Measurements from ENCODE around the gene FERMT3. TPM values are rescaled to one million over a fixed set of nuclear protein-coding genes. Genes with fewer than 3 reads are reported as not detected.

Gene FERMT3
- total RNA-seq, 2 experiments from 2014 or later: 195 to 203 TPM

DNA sequence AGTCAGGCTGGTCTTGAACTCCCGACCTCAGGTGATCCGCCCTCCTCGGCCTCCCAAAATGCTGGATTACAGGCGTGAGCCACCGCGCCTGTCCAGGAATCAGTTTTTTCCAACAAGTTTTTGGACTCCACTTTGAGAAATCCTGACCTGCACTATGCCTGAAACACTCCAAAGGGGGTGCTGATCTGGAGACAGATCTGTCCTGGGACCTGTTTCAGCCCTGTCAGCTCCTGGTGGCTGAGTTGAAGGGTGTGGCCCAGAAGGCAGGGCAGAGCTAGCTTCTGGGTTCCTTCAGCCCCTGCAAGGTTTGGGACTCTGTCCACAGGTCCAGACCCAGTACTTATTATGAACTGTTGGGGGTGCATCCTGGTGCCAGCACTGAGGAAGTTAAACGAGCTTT lies 25.0 kb downstream of the FERMT3 start:
- ChIA-PET POLR2A (interaction anchor here (2.0 kb wide), 1 partner anchor 25 kb away, joined by 10 read pairs; the partner anchor contains the start of gene FERMT3), CTCF (interaction anchor here (0.8 kb wide), 1 partner anchor 231 kb away, joined by 3 read pairs; no protein-coding TSS in a partner anchor)
- intact Hi-C loops (cut with micrococcal nuclease): no loop called here
- Mint-ChIP-seq H3K4me1 (ENCODE audit: low read depth) (peaks cover 40% of the 10 kb centered on the region), H3K36me3 (peaks cover 7% of the 10 kb centered on the region), H3K4me3 (peak overlapping the region; percentile 79), H3K27ac (no peak overlapping the region), H3K27me3 (no peaks in the 10 kb centered on the region), H3K9me3 (no peaks in the 10 kb centered on the region)
- no peak for DNase-seq

DNA sequence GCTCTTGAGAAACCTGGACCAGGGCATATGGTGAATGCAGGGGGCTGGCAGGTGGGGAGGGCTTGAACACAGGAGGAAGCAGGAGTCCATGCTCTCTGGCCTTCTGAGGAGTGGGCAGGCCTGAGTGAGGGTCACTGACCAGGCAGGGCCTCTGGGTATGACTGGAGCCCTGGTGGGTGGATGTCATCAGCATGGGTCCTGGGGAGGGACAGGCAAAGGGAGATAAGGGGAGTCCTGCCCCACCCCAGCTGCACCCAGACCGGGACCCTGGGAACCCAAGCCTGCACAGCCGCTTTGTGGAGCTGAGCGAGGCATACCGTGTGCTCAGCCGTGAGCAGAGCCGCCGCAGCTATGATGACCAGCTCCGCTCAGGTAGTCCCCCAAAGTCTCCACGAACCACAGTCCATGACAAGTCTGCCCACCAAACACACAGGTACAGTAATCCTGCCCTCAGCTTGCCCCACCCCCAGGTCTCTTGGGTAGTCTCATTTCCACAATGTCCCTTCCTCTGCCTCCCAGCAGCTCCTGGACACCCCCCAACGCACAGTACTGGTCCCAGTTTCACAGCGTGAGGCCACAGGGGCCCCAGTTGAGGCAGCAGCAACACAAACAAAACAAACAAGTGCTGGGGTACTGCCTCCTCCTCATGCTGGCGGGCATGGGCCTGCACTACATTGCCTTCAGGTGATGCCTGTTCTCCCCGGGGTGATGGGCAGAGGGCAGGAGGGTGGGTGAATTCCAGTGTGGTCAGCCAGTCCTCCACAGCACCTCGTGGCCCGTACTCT lies 25.9 kb downstream of the FERMT3 start:
- Mint-ChIP-seq H3K27ac (no peak overlapping the region), H3K27me3 (no peaks in the 10 kb centered on the region), H3K4me1 (ENCODE audit: low read depth) (peaks cover 36% of the 10 kb centered on the region), H3K9me3 (no peaks in the 10 kb centered on the region), H3K4me3 (peak overlapping the region; percentile 79), H3K36me3 (peaks cover 8% of the 10 kb centered on the region)
- POLR2A ChIA-PET: interaction anchor here (1.6 to 2.0 kb wide), 2 partner anchors 9 to 25 kb away, joined by 5 to 10 read pairs; partner anchors contain the start of genes FERMT3 and FKBP2
- intact Hi-C loops (cut with micrococcal nuclease): no loop called here
- DNase-seq: no peak
- CTCF ChIA-PET: interaction anchor here (0.7 to 3.4 kb wide), 5 partner anchors 20 to 232 kb away, joined by 3 to 14 read pairs (median 3); no protein-coding TSS in a partner anchor

DNA sequence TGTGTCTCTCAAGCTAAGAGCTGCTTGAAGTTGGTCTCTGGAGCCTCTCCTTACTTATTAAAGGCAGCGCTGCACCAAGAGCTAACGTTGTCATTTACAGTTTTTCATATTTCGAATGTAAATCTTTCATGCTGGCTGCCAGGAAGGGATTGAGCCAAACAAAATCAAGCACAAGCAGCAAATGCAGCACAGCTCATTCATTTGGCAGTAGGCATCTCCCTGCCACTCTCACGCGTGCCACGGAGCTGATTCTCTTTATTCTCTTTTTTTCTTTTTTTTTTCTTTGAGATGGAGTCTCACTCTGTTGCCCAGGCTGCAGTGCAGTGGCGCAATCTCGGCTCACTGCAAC lies 26.4 kb downstream of the FERMT3 start:
- no peak overlapping the region for H3K4me3 Mint-ChIP-seq
- H3K27ac Mint-ChIP-seq: no peak overlapping the region
- ChIA-PET CTCF (interaction anchor here (0.7 to 3.4 kb wide), 4 partner anchors 19 to 46 kb away, joined by 3 to 14 read pairs (median 3); no protein-coding TSS in a partner anchor), POLR2A (interaction anchor here (1.6 to 2.0 kb wide), 2 partner anchors 8 to 26 kb away, joined by 5 to 10 read pairs; partner anchors contain the start of genes FERMT3 and FKBP2)
- peaks cover 6% of the 10 kb centered on the region for H3K36me3 Mint-ChIP-seq
- no peaks in the 10 kb centered on the region for H3K9me3 Mint-ChIP-seq
- no peak for DNase-seq
- no peaks in the 10 kb centered on the region for H3K27me3 Mint-ChIP-seq
- H3K4me1 Mint-ChIP-seq (ENCODE audit: low read depth): peaks cover 32% of the 10 kb centered on the region
- intact Hi-C loops (cut with micrococcal nuclease): no loop called here

DNA sequence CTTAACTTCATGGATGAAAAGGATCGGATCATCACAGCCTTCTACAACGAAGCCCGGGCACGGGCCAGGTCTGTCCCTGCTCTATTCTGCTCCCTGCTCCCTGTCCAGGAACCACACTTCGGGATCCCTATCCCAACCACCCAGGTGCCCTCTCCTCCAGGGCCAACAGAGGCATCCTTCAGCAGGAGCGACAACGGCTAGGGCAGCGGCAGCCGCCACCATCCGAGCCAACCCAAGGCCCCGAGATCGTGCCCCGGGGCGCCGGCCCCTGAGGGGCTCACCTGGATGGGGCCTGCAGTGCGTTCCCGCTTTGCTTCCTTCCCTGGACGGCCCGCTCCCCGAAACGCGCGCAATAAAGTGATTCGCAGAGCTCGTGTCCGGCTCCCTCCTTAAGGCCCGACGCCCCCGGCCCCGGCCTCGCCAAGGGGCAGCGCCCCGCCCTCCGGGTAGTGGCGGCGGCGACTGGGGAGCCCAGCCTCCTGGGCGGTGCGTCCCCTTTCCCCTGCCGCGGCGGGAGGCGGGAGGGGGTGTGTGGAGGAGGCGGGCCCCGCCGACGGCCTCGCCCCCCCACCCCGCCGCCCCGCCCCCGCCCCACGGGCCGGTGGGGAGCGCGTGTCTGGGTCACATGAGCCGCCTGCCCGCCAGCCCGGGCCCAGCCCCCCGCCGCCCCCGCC lies 27.5 kb downstream of the FERMT3 start, which contains the start of gene VEGFB:
Gene VEGFB, plus strand, starts transcription at position 672 of the 674 bp plus-strand sequence. CDS start 250 bp downstream, outside the sequence.
- Mint-ChIP-seq H3K4me3 (peak within 1 kb of the TSS; percentile 83), H3K9me3 (no peaks in the 10 kb centered on the region), H3K27ac (peak within 1 kb of the TSS; percentile 35), H3K36me3 (peaks cover 6% of the 10 kb centered on the region), H3K27me3 (no peaks in the 10 kb centered on the region), H3K4me1 (ENCODE audit: low read depth) (peaks cover 30% of the 10 kb centered on the region)
- ChIA-PET CTCF (interaction anchor here (0.7 to 3.4 kb wide), 4 partner anchors 8 to 67 kb away, joined by 3 to 14 read pairs (median 4); partner anchors contain the start of genes CATSPERZ, NUDT22 and TRPT1), POLR2A (interaction anchor here (0.5 kb wide), 1 partner anchor 13 kb away, joined by 3 read pairs; the partner anchor contains the start of gene PPP1R14B)
- DNase-seq: peak; percentile 74
- intact Hi-C loops (cut with micrococcal nuclease): no loop called here

DNA sequence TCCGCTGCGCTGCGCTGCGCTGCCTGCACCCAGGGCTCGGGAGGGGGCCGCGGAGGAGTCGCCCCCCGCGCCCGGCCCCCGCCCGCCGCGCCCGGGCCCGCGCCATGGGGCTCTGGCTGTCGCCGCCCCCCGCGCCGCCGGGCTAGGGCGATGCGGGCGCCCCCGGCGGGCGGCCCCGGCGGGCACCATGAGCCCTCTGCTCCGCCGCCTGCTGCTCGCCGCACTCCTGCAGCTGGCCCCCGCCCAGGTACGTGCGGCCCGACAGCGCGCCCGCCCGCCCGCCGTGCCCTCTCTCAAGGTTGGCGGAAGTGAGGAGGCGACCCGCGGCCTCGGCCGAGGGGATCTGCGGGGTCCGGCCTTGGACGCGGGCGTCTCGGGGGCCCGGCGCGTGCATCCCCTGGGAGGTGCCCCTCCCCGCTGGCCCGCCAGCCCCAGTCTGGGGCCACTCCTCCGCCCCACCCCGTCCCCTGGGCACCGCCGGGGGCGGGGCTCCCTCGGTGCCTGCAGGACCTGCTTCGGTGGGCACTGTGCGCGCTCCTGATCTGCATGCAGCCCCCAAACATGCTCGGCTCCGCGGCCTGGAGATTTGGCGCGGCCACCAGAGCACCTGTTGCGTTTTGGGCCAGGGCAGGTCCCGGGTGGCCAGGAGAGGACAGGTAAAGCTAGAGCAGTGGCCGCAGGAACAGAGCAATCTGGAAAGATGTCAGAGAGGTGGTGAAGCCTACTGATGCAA lies 28.3 kb downstream of the FERMT3 start:
- peaks cover 6% of the 10 kb centered on the region for H3K36me3 Mint-ChIP-seq
- H3K27ac Mint-ChIP-seq: peak overlapping the region; percentile 35
- no peaks in the 10 kb centered on the region for H3K9me3 Mint-ChIP-seq
- peak overlapping the region; percentile 83 for H3K4me3 Mint-ChIP-seq
- H3K4me1 Mint-ChIP-seq (ENCODE audit: low read depth): peaks cover 25% of the 10 kb centered on the region
- ChIA-PET POLR2A (no interaction called here), CTCF (interaction anchor here (1.1 to 3.4 kb wide), 5 partner anchors 10 to 97 kb away, joined by 3 to 14 read pairs (median 4); partner anchors contain the start of gene CATSPERZ)
- H3K27me3 Mint-ChIP-seq: no peaks in the 10 kb centered on the region
- peak; percentile 55 for DNase-seq
- intact Hi-C loops (cut with micrococcal nuclease): no loop called here

DNA sequence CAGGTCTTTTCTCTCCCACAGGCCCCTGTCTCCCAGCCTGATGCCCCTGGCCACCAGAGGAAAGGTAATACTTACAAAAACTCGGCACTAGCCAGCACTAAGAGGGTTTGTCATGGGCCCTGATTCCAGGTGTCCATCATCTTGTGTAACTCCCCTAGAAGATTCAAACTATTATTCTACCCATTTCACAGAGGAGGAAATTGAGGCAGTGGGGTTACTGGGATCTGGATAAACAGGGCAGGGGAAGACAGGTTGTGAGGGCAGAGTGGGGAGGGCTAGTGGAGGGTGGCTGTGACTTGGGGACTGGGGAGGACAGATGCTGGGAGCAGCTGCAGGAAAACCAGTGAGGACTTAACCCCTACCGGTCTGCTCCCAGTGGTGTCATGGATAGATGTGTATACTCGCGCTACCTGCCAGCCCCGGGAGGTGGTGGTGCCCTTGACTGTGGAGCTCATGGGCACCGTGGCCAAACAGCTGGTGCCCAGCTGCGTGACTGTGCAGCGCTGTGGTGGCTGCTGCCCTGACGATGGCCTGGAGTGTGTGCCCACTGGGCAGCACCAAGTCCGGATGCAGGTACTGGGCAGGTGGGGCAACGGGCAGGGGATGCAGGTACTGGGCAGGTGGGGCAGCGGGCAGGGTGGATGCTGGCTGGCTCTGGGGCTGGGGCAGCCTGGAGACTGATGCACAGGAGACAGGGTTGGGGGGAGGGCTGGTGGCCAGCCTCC lies 29.1 kb downstream of the FERMT3 start:
- Mint-ChIP-seq H3K4me3 (peak overlapping the region; percentile 83), H3K27me3 (no peaks in the 10 kb centered on the region), H3K4me1 (ENCODE audit: low read depth) (peaks cover 32% of the 10 kb centered on the region), H3K36me3 (peaks cover 10% of the 10 kb centered on the region), H3K9me3 (no peaks in the 10 kb centered on the region), H3K27ac (peak overlapping the region; percentile 35)
- ChIA-PET CTCF (interaction anchor here (1.1 to 3.4 kb wide), 5 partner anchors 10 to 97 kb away, joined by 3 to 14 read pairs (median 4); partner anchors contain the start of gene ESRRA), POLR2A (interaction anchor here (1.2 to 1.9 kb wide), 2 partner anchors 29 to 50 kb away, joined by 3 to 12 read pairs; partner anchors contain the start of genes FERMT3 and STIP1)
- intact Hi-C loops (cut with micrococcal nuclease): no loop called here
- DNase-seq: no peak

DNA sequence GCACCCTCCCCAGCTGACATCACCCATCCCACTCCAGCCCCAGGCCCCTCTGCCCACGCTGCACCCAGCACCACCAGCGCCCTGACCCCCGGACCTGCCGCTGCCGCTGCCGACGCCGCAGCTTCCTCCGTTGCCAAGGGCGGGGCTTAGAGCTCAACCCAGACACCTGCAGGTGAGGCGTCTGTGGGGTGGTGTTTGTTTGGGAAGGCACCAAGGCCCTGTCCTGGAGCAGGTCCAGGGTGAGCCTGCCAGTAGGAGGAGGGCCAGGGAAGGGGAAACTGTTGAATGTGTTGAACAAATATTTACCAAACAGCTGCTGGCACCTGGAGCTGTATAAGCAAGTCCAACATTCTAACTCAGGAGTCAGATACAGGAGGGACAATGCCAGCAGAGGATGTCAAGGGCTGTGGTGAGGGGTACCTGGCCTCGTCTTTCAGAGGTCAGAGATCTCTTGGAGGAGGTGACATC lies 31.0 kb downstream of the FERMT3 start:
- ChIA-PET CTCF (interaction anchor here (1.6 to 2.2 kb wide), 4 partner anchors 11 to 67 kb away, joined by 4 to 11 read pairs (median 6); partner anchors contain the start of genes ESRRA, NUDT22, PLCB3 and TRPT1), POLR2A (interaction anchor here (1.5 to 1.9 kb wide), 2 partner anchors 11 to 31 kb away, joined by 5 to 12 read pairs; partner anchors contain the start of genes FERMT3, NUDT22 and TRPT1)
- no peak for DNase-seq
- no peak overlapping the region for H3K4me3 Mint-ChIP-seq
- peaks cover 11% of the 10 kb centered on the region for H3K36me3 Mint-ChIP-seq
- no peaks in the 10 kb centered on the region for H3K9me3 Mint-ChIP-seq
- peak overlapping the region; percentile 43 for H3K27ac Mint-ChIP-seq
- no peaks in the 10 kb centered on the region for H3K27me3 Mint-ChIP-seq
- intact Hi-C loops (cut with micrococcal nuclease): no loop called here
- peaks cover 26% of the 10 kb centered on the region for H3K4me1 Mint-ChIP-seq (ENCODE audit: low read depth)

DNA sequence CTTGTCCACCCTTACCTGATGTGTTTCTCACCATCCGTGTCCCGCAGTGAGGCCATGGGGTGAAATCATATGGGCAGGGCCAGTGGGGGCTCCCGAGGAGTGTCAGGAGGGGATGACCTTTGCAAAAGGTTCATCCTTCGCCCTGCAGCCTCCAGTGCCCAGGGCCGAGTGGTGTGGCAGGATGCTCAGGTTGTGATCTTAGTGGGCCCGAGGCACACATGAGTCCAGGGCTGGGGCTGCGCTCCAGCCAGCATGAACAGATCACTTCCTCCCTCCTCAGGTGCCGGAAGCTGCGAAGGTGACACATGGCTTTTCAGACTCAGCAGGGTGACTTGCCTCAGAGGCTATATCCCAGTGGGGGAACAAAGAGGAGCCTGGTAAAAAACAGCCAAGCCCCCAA lies 31.6 kb downstream of the FERMT3 start:
- POLR2A ChIA-PET: interaction anchor here (1.5 kb wide), 1 partner anchor 12 kb away, joined by 5 read pairs; the partner anchor contains the start of genes NUDT22 and TRPT1
- Mint-ChIP-seq H3K27ac (peak overlapping the region; percentile 39), H3K4me1 (ENCODE audit: low read depth) (peaks cover 31% of the 10 kb centered on the region), H3K9me3 (no peaks in the 10 kb centered on the region), H3K36me3 (peaks cover 11% of the 10 kb centered on the region), H3K4me3 (no peak overlapping the region), H3K27me3 (no peaks in the 10 kb centered on the region)
- CTCF ChIA-PET: interaction anchor here (1.6 to 2.2 kb wide), 3 partner anchors 12 to 51 kb away, joined by 4 to 11 read pairs (median 4); partner anchors contain the start of genes NUDT22, PLCB3 and TRPT1
- no peak for DNase-seq
- intact Hi-C loops (cut with micrococcal nuclease): no loop called here

DNA sequence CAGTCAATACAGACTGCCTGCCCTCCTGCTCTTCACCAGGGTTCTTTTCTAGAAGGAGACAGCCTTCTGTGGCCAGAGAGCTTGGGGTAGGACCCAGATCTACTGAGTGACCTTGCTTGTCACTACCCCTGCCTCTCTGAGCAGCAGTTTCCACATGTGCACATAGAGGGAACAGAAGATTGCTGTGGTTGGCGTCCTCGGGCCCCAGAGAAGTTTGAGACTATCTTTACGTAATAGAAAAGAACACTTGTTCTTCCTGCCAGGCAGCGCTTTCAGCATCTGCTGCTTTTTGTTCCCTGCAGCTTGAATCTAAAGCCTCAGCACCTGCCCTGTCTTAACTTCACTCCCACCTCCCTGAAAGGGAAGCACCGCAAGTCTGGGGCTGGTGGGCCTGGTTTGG lies 32.5 kb downstream of the FERMT3 start:
- no peaks in the 10 kb centered on the region for H3K9me3 Mint-ChIP-seq
- peaks cover 20% of the 10 kb centered on the region for H3K36me3 Mint-ChIP-seq
- intact Hi-C loops (cut with micrococcal nuclease): no loop called here
- H3K27me3 Mint-ChIP-seq: no peaks in the 10 kb centered on the region
- POLR2A ChIA-PET: interaction anchor here (4.3 kb wide), 1 partner anchor 31 kb away, joined by 14 read pairs; no protein-coding TSS in a partner anchor
- H3K27ac Mint-ChIP-seq: peak overlapping the region; percentile 39
- H3K4me1 Mint-ChIP-seq (ENCODE audit: low read depth): peaks cover 41% of the 10 kb centered on the region
- H3K4me3 Mint-ChIP-seq: no peak overlapping the region
- DNase-seq: no peak
- CTCF ChIA-PET: interaction anchor here (1.6 to 1.8 kb wide), 3 partner anchors 12 to 52 kb away, joined by 4 read pairs; partner anchors contain the start of genes NUDT22 and TRPT1

DNA sequence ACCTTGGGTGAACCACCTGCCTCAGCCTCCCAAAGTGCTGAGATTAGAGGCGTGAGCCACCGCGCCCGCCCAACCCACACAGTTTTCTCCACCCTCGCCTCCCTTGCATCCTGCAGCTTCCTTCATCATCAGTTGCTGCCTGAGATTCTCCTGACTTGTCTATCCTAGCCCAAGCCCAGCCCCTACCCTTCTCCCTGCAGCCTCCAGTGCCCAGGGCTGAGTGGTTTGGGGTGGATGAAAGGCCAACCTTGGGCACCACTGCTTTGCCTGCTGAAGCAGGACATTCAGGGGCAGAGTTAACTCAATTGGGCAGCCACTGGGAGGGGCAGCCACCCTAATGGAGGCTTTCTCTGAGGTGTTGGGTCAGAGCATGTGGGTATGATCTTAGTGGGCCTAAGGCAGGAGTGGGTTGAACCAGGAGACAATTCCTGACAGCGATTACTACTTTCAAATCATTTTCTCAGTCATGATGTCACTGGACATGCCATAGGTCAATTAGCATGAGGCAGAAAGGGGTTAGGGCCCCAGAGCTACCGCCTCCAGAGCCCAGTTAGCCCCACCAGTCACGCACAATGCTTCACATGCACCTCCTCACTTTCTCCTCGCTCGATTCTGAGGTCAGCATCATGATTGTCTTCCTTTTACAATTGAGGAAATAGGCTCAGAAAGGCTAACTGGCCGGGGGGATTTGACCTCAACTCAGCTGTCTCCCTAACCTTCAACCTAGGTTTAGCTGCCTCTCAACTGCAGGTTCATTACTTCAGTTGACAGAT lies 33.3 kb downstream of the FERMT3 start:
- peak; percentile 53 for DNase-seq
- Mint-ChIP-seq H3K27ac (peak overlapping the region; percentile 98), H3K4me1 (ENCODE audit: low read depth) (peaks cover 43% of the 10 kb centered on the region), H3K9me3 (no peaks in the 10 kb centered on the region), H3K27me3 (no peaks in the 10 kb centered on the region), H3K36me3 (peaks cover 20% of the 10 kb centered on the region), H3K4me3 (peak overlapping the region; percentile 89)
- ChIA-PET POLR2A (interaction anchor here (1.0 to 4.3 kb wide), 2 partner anchors 13 to 30 kb away, joined by 3 to 14 read pairs; no protein-coding TSS in a partner anchor), CTCF (interaction anchor here (1.7 kb wide), 1 partner anchor 11 kb away, joined by 4 read pairs; no protein-coding TSS in a partner anchor)
- intact Hi-C loops (cut with micrococcal nuclease): loop anchor here (1.0 to 10.0 kb wide), 5 partner anchors 14 to 875 kb away; partner anchors contain the start of genes BAD, GPR137, NUDT22 and TM7SF2

All from activated CD4-positive, alpha-beta memory T cell treated with anti-CD3 and anti-CD28 coated beads for 36 hours (primary cell).